Stimulated activated CD4-positive, alpha-beta T cell treated with anti-CD3 and anti-CD28 coated beads, TNF-alpha, amount 100 ng/mL, for 48 hours (primary cell): ENCODE measurements around the gene LYZL4.

Experiments used
- DNase-seq, 3 donors: peaks; one replicate each; pipeline ENCODE4 v3.0.0-alpha.2; 2020; ENCODE audit warnings: low read depth in 3 of 3

LYZL4 gene

DNA sequence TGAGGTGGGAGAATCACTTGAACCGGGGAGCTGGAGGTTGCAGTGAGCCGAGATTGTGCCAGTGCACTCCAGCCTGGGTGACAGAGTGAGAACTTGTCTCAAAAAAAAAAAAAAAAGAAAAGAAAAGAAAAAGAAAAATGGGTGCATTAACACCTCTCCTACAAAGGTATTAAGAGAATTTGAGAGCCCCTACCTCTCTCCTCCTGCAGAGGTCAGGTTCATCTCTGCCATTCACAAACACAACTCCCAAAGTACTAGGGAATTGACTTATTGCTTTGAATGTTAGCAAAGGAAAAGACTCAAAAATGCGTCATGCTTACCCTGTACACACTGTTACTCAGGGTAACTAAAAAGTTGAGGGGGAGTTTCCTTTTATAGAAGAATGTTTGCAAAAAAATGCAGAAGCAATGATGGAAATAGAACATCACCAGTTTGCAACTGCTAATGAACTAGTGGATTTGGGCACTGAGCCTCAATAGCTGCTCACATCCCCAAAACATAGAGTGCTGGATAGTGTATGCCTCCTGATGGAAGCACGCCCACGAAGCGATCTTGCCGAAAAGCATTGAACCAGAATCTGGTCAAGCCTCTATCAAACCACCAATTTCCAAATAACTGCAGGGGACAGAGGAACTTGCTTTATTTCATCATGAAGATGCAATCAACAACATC lies 15.5 kb upstream of the LYZL4 start:
- DNase-seq = no peak

DNA sequence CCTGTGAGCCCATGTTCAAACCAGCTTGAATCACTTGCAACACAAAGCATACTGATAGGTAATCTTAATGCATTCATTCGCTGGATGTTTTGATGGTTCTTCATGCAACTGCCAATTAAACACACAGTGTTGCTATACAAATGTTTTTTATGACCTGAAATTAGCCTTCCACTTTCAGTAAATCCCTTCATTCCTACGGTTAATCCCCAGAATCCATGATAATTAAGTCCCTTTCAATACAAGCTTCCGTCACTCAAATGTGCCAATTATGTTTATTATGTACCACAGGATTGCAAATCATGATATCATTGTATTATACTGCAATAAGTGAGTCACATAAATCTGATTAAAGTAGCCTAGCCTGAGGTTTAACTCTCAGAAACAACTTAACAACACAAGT lies 14.5 kb upstream of the LYZL4 start:
- no peak for DNase-seq

GRCh38 chr3:42421818-42422796 lies 11.7 kb upstream of the LYZL4 start:
- DNase-seq = no peak

DNA sequence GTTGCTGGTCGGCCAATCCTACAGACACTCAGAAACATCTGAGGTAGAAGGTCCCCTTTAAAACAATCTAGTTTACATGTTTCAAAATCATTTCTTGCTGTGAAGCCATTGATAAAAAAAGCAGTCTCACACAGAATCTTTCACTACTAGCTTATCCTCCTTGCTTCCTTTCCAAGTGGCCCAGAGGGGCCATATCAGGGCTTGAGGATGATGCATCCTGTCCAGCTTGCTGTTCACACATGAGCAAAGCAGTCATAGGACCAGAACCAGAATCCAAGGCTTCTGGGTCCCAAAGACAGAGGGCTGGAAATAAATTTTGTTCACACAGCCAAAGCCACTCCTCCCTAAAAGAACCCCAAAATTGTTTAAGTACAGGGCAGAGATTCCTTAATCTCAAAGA lies 9.2 kb upstream of the LYZL4 start:
- no peak for DNase-seq

DNA sequence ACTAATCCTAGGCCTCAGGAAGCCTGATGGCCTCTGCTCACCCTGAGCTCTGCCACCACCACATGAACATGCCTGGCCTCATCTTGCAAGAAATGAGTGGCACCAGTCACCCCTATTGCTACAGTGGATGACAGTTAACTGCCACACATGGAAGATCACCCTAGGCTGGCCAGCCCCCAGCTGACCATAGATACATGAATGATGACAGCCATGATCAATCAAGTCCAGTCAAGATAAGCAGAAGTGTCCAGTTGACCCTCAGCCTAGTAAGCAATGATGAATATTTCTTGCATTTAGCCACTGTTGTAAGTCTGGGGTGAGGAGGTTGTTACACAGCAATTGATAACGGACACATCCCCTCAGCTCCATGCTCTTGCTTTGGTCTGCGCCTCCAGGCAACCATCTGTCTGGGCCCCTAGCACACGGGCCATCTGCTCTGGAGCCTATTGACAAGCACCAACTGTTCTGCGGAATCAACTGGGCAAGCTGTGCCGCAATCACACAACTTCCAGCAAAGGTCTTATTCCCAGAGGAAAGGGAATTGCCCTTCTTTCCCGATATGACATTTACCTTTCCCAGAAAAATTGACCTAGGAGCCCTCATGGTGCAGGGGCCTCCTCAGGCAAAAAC lies 2.2 kb upstream of the LYZL4 start:
- DNase-seq = no peak

GRCh38 chr3:42411429-42411828 lies 1.0 kb upstream of the LYZL4 start:
- DNase-seq = no peak

DNA sequence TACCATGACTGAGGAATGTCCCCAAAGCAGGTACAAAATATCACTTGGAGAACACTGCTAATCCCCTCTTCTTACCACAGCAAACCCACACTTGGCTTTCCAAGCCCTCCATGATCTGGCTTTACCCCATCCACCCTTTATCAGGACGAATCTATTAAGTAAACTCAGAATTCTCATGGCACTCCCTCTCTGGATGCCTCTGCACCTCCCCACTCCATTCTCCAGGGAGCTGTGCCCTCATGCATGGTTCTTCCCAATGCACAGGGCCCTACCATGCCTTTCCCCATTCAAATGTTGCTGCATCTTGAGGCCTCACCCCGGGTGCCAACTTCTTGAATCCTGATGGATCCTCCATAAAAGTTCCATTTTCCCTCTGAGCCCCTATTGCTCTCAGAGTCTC lies 2.3 kb downstream of the LYZL4 start:
- no peak for DNase-seq

DNA sequence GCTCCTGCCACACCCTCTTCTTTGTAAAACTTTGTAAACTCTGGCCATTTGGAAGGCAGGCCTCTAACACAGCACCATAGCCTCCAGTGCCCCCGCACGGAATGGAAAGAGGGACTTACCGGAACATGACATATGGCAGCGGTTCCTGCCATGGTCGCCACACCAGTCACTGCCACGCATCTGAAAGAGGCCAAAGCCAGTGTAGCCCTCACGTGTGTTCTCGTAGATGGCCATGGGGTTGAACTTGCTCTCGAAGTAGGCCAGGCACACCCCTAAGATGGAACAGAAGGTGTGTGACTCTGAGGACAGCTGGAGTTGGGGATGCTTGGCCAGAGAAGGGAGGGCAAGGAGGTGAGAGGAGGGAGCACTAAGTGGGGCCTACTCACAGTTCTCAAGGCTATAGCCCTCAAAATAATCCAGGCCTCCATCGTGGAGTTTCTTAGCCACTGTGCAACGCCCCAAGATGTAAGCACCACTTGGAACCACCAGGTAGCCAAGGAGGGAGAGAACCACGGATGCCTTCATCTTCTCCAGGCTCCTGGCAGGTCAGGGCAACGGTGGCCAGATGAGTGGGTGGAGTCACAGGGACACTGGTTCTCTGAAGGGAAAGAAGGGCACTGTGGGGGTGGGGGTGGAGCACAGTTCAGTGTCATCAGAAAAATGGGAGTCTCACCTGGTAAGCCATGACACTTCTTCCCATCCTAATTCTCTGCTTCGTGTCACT lies 3.5 kb downstream of the LYZL4 start:
- no peak for DNase-seq

DNA sequence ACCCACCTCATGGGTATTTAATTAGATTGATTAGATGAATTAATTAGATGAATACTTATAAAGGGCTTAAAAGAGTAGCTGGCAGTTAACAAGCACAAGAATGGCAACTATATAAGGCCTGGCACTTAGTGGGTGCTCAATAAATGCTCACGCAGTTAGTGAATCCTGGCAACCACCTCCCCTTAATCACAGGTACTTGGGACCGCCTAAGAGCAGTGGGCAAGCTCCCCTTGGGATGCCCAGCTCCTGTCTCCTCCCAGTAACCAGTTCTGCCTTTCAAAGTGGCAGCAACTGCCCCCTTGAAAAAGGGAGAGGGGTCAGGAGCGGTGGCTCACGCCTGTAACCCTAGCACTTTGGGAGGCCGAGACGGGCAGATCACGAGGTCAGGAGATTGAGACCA lies 4.6 kb downstream of the LYZL4 start:
- no peak for DNase-seq

DNA sequence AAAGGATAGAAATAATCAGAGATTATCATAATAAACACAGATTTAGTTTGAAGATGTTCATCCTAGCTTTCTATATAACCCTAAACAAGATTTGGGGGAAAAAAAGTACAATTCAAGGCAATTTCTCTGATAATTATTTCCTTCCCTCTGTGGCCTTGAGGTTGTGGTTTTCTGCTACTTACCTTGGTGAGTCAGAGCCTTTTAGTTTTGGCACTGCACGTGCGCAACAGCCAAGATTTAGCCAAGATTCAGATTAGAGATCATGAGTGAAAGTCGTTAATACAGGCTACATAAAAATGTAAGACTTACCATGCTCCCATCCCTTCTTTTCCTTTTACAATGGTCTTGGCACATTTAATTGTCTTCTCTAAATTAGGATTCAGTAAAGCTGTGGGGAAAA lies 6.7 kb downstream of the LYZL4 start:
- DNase-seq = no peak

- DNase-seq = no peak
These were observed 7.9 kb downstream of the LYZL4 start for GRCh38 chr3:42402394-42403096.

DNA sequence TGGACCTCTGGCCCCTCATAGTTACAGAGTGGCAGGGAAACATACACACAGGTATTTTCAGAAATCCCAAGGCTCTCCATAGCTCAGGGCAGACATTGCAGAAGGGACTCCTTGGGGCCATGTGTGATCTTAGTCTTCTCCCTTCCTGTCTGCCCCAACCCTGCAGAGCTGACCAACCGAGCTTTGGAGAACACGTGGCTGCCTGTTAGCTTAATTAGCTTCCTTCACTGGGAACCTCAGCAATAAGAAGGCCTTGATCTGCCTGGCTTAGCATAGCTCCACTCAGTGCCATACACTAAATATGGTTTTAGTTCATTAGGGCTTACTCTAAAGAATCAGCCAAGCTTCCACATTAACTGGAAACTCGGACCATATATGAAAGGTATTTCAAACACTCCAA lies 12.3 kb downstream of the LYZL4 start:
- no peak for DNase-seq

DNA sequence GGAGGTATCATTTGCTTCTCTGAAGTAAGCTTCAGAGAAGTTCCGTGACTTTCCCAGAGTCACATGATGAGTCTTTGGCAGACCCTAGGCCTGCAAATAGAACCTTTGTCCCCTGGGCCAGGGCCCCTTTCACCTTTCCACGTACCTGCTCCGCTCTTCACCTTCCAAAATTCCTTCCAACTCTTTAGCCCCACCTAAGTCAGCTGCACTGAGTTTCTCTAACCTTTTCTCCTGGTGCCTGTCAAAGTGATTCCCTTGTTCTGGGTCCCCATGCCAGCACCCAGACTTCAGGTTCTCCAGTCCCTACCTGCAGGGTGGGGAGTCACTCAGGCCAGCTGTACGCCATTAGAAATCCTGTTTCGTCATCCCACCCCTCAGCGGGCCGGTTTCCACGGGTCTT lies 12.8 kb downstream of the LYZL4 start:
- DNase-seq = no peak

DNA sequence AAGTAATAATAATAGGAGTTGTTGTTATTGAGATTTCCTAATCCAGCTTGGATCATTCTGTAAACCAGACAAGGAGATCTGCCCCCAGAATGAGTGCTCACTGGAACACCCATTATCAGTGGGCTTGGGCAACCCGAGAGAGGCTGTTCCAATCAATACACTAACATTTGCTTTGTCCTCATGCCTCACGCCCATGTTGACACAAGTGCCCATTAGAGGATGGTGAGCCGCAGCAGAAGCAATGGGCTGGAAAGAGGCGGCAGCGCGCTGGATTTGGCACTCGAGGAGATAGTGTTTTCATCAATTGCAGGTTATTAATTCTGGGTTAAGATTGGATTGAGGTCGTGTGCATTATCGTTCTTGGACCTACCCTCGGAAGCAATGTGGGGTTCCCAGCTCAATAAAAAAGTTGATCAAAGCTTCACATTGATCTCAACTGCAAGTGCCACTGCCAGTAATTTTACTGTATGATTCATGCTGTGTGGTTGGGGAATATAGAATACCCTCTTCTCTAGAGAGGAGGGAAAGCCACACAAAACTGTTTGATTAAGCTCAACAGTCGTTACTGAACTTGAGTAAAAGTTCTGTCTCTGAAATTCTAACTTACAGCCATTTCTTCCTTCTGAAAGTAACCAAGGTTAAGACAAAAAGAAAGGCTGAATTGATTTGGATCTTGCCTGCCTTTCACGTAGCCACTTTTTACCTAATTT lies 15.7 kb downstream of the LYZL4 start:
- DNase-seq = no peak

GRCh38 chr3:42387802-42388651 lies 22.4 kb downstream of the LYZL4 start:
- DNase-seq = peak; percentile 3 to 39 (median 36)

DNA sequence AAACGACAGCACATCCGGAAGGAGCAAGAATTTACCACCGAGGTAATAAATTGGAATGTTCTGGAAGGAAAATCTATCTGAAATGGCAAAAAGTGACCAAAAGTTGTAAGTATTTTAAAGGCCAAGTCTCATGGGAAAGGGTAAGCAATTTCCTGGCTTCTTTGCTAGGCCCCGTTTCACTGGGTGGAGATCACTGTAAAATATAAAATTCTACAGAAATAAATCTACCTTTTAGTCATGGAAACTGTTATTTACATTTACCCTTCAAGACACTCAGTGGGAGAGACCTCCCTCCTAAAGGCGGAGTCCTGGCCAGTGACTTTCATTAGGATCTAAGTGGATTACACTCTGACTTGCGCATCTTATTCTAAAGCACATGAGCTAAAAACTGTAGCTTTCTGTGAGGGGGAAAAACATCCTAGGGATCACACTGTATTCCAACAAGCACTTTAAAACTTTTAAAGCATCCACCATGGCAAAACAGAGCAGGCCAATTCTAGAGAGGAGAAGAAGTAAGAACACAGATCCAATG lies 28.8 kb downstream of the LYZL4 start:
- DNase-seq = no peak

DNA sequence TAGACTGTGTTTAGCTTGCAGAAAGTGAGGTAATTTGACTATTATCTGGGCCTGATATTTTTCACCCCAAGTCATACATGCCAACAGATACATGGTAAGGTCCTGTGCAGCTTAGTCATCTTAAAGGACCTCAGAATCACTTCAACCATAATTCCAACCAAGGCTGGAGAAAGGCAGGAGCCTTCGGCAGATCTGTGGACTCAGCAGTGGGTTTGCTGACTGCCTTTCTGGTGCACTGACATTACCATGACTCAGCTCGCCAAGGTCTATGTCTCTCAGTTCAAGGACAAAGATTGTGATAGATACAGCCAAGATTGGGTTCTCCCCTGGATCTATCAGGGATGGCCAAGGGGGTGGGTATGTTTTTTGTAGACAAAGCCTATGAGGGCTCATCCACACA lies 32.7 kb downstream of the LYZL4 start:
- no peak for DNase-seq

GRCh38 chr3:42376344-42376798 lies 34.0 kb downstream of the LYZL4 start:
- DNase-seq = peak; percentile 27 to 59 (median 53)

- no peak for DNase-seq
These were observed 35.1 kb downstream of the LYZL4 start for GRCh38 chr3:42375121-42375800.
